HS-27A (cell line): ENCODE measurements around the gene ETS2.

Source experiments
- DNase-seq: peaks from one replicate; pipeline ENCODE4 v3.0.0-alpha.2; 2012; ENCODE audit warnings: low read depth, missing footprints

Gene ETS2

GRCh38 chr21:38777531-38777930, 28.2 kb upstream of the ETS2 start:
- no peak for DNase-seq

DNA sequence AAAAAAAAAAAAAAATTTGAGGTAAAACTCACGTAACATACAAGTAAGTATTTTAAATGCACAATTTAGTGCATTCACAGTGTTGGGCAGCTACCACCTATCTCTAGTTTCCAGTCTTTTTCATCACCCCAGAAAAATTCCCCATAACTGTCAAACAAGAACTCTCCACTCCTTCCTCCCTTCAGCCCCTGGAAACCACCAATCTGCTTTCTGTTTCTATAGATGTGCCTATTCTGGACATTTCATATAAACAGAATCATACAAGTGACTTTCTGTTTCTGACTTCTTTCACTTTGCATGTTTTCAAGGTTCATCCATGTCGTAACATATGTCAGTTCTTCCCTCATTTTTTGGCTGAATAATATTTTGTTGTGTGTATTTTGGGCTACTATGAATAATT, 24.9 kb upstream of the ETS2 start:
- no peak for DNase-seq

- DNase-seq: no peak
Observed at GRCh38 chr21:38784458-38785266, 21.1 kb upstream of the ETS2 start.

DNA sequence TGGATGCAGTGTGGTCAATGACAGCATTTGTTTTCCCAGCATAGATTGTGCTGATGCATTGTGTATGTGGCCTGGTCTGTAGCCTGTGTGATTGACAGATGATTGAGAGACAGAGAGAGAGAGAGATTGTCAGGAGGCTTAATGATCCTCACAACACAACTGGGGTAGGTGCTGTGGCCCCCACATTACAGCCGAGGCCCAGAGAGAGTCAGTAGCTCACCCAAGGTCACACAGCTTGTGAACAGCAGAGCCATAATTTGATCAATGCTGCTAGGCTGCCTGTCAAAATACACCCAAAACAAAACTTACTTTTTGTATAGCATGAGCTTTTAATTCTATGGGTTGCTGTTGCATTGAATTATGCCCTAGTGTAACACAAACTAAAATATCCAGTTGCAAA, 20.2 kb upstream of the ETS2 start:
- no peak for DNase-seq

GRCh38 chr21:38787016-38787415, 18.7 kb upstream of the ETS2 start:
- no peak for DNase-seq

DNA sequence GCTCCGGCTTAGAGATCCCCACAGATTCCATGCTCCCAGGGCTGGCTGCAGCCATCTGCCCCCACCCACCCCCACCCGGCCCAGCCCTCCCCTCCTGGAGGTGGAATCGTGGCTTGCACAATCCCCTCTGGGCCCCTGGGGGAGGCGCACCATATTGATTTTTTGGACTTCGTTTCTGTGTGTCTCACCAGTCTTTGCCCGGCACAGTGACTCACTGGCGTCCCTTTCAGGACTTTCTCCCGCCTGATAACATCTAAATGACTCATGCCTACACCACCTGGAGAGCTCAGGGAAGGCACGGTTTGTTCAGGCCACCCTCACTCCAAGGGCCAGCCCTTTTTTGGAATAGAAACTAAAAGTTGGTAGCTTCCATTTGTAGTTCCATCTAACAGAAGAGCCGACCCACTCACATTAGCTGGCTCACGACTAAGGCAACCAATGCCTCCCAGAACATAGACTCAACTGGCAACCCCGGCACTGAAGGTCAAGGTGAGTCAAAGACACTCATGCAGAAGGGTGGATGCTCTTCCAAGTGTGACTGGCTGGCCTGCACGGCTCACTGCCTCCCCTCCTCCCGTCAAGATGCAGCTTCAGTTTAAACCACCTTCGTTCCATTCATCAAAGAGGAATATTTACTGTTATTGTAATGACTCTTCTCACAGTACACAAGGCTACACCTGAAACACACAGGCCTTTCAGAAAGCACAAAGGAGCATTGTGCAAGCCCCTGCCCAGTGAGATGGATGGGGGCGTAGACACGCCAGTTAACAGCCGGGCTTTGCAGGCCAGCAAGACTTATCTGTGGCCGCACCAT, 18.1 kb upstream of the ETS2 start:
- no peak for DNase-seq

GRCh38 chr21:38788275-38788905, 17.3 kb upstream of the ETS2 start:
- no peak for DNase-seq

- no peak for DNase-seq
Observed at GRCh38 chr21:38789275-38789674, 16.5 kb upstream of the ETS2 start.

DNA sequence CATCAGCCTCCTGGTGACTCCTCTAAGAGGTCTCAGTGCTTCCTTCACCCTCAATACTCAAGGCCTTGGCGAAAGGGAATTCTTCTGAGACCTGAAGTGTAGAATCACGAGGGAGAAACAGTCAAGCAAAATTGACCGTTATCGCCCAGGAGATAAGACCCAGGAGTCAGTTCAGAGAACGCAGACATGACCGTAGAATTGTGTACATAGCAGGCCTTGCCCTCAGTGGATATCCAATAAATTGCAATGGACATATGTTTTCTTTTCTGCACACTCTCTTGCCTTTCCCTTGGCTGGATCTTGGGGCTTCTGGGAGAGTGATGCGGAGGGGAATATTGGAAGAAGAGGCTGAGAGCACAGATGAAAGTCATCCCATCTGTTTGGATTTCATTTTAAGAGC, 15.7 kb upstream of the ETS2 start:
- no peak for DNase-seq

DNA sequence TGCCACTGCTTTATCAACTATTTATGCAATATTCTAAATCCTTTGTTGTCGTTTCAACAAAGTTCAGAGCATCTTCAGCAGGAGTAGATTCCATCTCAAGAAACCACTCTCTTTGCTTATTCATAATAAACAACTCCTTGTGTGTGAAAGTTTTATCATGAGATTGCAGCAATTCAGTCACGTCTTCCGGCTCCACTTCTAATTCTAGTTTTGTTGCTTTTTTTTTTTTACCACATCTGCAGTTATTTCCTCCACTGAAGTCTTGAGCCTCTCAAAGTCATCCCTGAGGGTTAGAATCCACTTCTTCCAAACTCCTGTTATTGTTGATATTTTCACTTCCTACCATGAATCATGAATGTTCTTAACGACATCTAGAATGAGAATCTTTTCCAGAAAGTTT, 14.8 kb upstream of the ETS2 start:
- no peak for DNase-seq

DNA sequence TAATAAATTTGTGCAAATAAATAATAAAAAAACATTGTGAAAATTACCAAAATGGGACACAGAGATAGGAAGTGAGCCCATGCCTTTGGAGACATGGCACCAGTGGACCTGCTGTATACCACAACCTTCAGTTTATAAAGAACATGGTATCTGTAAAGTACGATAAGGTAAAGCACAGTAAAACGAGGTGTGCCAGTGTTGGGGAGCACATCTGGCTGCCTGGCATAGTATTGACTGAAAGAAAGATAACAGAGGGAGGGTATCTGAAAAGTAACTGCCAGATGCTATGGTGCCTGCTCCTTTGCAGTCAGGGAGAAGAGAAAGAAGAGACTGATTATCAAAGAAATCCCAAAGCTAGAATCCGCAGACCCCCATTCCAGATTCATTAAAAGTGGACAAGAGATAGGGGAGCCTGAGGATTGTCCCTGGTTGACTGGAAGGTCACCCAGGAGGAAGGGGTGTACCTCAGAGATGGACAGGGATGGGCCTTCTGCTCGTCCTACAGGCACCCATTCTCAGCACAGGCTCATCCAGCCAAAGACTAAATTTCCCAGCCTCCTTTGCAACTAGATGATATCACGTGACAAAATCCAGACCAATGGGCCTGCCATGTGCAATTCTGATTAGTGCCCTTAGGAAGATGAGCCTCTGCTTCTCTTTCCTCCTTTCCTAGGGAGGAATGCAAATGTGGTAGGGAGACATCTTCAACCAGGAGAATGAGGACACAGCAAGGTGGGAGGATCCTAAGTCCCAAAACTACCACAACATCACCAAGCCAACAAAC, 12.9 kb upstream of the ETS2 start:
- DNase-seq: no peak

GRCh38 chr21:38793926-38794713, 11.6 kb upstream of the ETS2 start:
- DNase-seq: no peak

GRCh38 chr21:38794978-38795377, 10.8 kb upstream of the ETS2 start:
- no peak for DNase-seq

- no peak for DNase-seq
Observed at GRCh38 chr21:38795475-38795874, 10.3 kb upstream of the ETS2 start.

DNA sequence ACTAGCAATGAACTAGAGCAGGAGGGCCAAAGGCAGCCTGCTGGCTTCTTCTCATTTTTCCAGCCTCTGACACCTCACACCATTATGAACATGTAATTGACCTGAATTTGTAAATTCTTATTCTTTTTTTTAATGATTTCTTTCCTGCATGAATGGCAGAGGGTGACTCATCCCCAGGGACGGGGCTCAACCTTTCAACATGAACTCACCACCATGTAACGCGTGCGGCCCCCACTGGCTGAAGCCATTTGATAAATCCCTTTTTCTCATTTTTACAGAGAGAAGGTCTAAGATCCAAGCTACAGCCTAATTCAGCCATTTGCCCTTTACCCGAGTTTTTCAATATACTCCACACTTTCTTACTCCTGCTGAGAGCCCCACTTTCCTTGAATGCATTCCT, 9.3 kb upstream of the ETS2 start:
- DNase-seq: no peak

DNA sequence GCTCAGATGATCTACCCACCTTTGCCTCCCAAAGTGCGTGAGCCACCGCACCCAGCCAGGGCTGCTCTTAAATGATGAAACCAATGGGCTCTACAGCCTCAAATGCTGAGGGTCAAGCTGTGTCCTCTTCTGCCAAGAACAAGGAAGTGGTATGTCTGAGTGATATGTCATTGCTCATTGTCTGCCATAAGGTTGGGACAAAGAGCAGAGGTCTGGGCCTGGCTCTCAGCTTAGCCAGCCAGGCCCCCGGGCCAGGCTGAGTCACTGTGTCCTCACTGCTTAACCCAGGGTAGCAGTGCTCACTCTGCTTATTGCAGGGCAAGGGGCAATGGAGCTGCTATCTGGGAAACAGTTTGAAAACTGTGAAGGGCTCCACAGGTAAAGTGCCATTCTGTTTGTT, 8.3 kb upstream of the ETS2 start:
- DNase-seq: no peak

GRCh38 chr21:38798081-38798480, 7.6 kb upstream of the ETS2 start:
- no peak for DNase-seq

DNA sequence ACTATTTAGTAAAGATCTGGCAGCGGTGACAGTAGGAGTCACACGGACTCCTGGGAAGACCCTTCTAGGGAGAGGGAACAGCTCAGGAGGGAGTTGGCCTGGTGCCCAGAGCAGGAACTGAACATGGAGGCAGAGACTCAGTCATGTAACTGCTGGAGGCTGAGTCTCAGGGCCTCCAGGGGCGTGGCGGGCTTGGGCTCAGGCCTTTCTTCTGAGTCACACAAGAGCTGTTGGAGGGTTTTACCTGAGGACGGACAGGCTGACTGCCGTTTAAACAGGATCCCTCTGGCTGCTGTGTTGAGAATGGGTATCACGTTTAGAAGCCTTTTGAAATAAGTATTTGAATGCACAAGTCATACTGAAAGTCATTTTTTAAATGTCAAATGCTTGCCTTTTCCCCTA, 7.2 kb upstream of the ETS2 start:
- no peak for DNase-seq

GRCh38 chr21:38800046-38800758, 5.5 kb upstream of the ETS2 start:
- DNase-seq: no peak

GRCh38 chr21:38800924-38801744, 4.6 kb upstream of the ETS2 start:
- no peak for DNase-seq
